ENCODE measurements around the gene JMJD1C.

JMJD1C gene

DNA sequence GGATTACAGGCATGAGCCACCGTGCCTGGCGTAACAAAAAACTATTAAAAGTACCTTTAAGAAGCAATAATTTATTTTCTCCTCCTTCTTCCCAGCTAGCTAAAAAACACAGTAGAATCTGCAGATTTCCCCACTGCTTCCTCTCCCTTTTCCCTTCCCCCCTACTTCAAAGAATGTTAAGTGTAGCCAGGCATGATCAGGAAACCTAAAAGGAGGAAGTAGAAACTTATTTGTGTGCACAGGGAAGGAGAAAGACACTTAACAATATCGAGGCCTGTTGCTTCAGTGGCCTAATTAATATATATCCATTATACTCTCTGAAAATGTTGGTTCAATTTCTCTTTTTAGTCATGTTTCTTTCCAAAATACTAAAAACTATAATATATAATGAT lies 204.9 kb downstream of the JMJD1C start:
- peak overlapping the region; percentile 23; the same call in 1 of the 2 replicates for H3K4me3 ChIP-seq (ENCODE audit: low read length)
- no peak for TF ChIP-seq ZNF274 (IDR thresholded peaks at IDR 0.05; ENCODE audit: low read depth, low read length)

GRCh38 chr10:63260103-63260859 lies 205.5 kb downstream of the JMJD1C start:
- TF ChIP-seq ZNF274 (IDR thresholded peaks at IDR 0.05; ENCODE audit: low read depth, low read length): no peak
- H3K4me3 ChIP-seq (ENCODE audit: low read length): peak overlapping the region; percentile 13; the same call in 1 of the 2 replicates

DNA sequence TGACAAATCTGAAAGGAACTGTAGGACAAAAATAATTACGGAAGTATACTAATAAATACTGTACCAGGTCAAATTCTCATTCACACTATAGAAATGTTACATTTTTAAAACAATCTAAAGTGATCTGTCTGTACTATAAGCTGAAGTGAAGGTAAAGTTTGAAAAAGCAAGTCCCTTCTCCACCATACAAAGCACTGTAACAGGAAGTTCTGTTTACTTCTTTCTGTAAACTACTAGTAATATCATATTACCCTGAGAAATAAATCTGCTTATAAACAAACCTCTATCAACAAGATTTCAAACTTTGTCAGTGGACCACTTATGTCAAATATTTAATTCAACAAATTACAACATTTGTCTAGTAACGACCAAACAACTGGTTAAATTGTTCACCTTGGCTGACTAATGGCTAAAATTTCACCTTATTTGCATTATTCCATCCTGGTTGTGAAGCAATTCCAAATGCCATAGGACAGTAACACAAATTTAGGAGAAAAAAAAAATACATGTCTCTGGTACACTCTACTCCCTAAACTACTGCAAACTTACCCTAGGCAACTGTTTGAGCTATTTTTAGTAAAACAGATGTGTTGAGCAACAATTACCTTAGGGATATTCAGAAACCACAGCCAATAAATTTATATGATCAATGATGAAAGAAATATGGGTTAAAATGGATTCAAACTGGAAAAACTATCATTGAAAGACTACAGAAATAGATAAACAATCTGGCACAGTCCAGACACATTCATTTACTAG lies 206.7 kb downstream of the JMJD1C start:
- TF ChIP-seq ZNF274 (IDR thresholded peaks at IDR 0.05; ENCODE audit: low read depth, low read length): no peak
- H3K4me3 ChIP-seq (ENCODE audit: low read length): no peak overlapping the region; the same call in 1 of the 2 replicates

- no peak for TF ChIP-seq ZNF274 (IDR thresholded peaks at IDR 0.05; ENCODE audit: low read depth, low read length)
- no peak overlapping the region for H3K4me3 ChIP-seq (ENCODE audit: low read length)
These were observed 208.0 kb downstream of the JMJD1C start for GRCh38 chr10:63257778-63258177.

DNA sequence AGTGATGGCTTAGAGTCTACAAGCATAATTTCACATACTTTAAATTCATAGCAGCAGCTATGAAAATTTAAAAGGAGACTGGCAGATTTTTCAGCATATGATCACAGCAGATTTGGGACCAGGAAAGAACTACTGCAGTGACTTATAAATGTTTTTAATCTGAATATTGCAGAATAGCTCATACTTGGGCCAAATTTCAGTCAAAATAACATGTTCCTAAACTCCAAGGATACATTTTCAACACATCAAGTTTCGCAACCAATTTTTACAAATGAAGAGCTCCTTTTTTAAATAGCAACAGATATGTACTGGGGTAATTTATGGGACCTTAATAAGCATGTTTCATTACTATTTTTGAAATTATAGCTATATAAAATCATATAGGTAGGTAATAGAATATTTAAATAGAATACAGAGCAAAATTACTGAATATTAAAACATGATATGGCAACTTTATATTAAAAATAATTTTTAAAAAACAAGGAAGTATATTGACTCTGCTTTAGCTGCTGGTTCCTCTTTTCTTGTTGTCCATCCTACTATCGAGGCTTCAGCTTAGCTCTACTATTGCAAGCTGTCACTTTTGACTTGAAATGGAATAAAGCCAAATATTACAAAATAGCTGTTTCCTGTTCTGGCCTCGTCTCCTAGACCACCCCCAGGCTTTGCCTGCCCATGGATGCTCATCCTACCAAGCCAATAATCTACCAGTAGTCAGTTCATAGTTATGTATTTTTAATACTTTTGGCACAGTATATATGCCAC lies 209.6 kb downstream of the JMJD1C start:
- no peak for TF ChIP-seq ZNF274 (IDR thresholded peaks at IDR 0.05; ENCODE audit: low read depth, low read length)
- H3K4me3 ChIP-seq (ENCODE audit: low read length): no peak overlapping the region

GRCh38 chr10:63255316-63255715 lies 210.5 kb downstream of the JMJD1C start:
- H3K4me3 ChIP-seq (ENCODE audit: low read length): no peak overlapping the region
- no peak for TF ChIP-seq ZNF274 (IDR thresholded peaks at IDR 0.05; ENCODE audit: low read depth, low read length)

- no peak overlapping the region for H3K4me3 ChIP-seq (ENCODE audit: low read length)
- no peak for TF ChIP-seq ZNF274 (IDR thresholded peaks at IDR 0.05; ENCODE audit: low read depth, low read length)
These were observed 212.7 kb downstream of the JMJD1C start for GRCh38 chr10:63253040-63253439.

DNA sequence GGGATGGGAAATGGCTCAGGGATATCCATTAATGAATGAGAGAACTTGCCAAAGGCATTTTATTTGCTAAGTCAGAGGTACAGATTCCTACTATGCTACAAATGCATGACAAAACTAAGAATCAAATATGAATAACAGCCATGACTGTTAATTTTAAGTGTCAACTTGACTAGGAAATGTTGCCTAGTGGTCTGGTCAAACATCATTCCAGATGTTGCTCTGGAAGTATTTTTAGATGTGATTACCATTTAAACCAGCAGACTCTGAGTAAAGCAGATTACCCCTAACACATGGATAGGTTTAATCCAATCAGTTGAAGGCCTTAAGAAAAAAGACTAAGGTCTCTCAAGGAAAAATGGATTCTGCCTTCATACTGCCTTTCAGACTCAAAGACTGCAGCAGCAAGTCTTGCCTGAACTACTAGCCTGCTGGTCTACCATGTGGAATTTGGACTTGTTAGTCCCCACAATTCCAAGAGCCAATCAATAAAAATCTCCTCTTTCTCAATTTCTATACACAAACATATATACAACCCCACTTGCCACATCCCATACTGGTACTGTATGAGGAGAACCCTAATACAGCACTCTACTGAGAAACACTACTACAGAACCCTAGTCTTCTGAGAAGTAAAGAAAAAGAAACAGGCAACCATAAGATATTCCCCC lies 213.5 kb downstream of the JMJD1C start:
- H3K4me3 ChIP-seq (ENCODE audit: low read length): no peak overlapping the region
- no peak for TF ChIP-seq ZNF274 (IDR thresholded peaks at IDR 0.05; ENCODE audit: low read depth, low read length)

- no peak for TF ChIP-seq ZNF274 (IDR thresholded peaks at IDR 0.05; ENCODE audit: low read depth, low read length)
- H3K4me3 ChIP-seq (ENCODE audit: low read length): no peak overlapping the region
These were observed 215.7 kb downstream of the JMJD1C start for GRCh38 chr10:63250032-63250431.

DNA sequence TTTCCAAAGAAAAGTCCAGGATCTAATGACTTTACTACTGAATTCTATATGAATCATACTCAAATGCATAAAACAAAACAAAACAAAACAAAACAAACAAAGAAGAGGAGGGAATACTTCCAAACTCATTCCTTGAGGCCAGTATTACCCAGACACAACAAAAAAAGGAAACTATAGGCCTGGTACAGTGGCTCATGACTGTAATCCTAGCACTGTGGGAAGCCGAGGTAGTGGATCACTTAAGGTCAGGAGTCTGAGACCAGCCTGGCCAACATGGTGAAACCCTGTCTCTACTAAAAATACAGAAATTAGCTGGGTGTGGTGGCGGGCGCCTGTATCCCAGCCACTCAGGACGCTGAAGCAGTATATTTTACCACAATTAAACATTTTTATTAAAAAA lies 218.0 kb downstream of the JMJD1C start:
- no peak overlapping the region for H3K4me3 ChIP-seq (ENCODE audit: low read length)
- no peak for TF ChIP-seq ZNF274 (IDR thresholded peaks at IDR 0.05; ENCODE audit: low read depth, low read length)

DNA sequence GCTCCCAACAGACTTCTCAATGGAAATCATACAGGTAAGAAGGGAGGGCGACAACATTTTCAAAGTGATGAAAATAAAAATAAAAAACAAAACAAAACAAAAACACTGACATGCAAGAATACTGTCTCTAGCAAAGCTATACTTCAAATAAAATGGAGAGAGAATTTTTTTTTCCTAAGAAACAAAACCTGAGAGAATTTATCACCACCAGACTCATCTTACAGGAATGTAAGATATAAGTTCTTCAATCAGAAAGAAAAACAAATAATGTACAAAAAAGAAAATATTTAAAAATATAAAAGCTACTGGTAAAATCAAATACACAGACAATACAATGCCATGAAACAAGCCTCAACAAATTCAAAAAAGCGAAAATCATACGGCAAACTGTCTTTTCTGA lies 219.4 kb downstream of the JMJD1C start:
- H3K4me3 ChIP-seq (ENCODE audit: low read length): no peak overlapping the region
- no peak for TF ChIP-seq ZNF274 (IDR thresholded peaks at IDR 0.05; ENCODE audit: low read depth, low read length)

DNA sequence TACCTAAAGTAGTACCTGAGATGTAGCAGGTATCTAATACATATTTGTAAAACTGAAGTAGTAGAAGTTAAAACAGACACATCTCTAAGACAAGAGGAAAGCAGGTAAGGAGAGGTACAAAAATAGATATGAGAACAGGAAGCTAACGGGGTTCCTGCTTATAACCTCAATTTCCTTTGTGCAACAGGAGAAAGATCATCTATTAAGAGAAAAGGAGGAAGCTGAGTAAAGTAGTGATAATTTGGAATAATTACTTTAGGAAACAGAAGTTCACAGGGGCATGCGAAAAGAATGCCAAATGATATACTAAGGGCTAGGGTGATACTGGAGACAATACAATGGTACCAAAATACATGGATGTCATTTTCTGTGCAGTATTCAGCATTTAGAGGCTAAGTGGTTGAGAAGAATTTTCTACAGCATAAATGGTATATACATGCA lies 223.9 kb downstream of the JMJD1C start:
- no peak overlapping the region; the same call in 1 of the 2 replicates for H3K4me3 ChIP-seq (ENCODE audit: low read length)
- no peak for TF ChIP-seq ZNF274 (IDR thresholded peaks at IDR 0.05; ENCODE audit: low read depth, low read length)

DNA sequence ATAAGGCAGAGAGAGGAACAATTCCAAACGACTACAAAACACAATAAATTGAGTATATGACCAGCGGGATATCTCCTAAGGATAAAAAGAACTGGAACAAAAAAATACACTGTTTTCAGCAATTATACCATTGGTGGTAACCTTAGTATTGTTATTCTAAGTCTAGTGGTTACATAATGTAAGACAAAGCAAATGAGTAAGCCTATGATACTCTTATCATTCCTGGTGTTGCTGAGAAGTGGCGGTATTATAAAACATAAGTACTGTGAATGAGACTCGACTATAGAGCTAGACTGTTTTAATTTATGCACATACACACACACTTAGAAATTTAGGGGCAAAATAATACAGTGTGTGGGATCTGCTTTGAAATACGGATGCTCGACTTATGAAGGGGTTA lies 225.0 kb downstream of the JMJD1C start:
- no peak overlapping the region for H3K4me3 ChIP-seq (ENCODE audit: low read length)
- no peak for TF ChIP-seq ZNF274 (IDR thresholded peaks at IDR 0.05; ENCODE audit: low read depth, low read length)

DNA sequence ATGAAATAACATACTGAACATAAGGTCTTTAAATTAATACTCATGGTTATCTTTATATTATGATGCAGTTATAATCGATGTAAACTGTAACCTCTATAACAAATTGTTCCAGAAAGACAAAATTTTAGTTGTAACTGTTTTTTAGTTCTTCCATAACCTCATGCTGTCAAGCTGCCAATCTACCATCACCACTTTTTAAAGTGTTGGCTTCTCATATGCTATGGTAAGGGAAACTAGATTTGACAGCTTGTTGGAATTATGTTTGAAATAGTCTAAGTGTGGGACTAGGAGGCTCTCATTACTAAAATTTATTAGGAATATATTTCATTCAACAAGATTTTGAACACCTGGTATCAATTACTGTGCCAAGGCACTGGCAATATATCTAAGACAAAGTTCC lies 227.3 kb downstream of the JMJD1C start:
- no peak for TF ChIP-seq ZNF274 (IDR thresholded peaks at IDR 0.05; ENCODE audit: low read depth, low read length)
- H3K4me3 ChIP-seq (ENCODE audit: low read length): no peak overlapping the region
